ENCODE results near the gene KMT5B.

KMT5B gene

DNA sequence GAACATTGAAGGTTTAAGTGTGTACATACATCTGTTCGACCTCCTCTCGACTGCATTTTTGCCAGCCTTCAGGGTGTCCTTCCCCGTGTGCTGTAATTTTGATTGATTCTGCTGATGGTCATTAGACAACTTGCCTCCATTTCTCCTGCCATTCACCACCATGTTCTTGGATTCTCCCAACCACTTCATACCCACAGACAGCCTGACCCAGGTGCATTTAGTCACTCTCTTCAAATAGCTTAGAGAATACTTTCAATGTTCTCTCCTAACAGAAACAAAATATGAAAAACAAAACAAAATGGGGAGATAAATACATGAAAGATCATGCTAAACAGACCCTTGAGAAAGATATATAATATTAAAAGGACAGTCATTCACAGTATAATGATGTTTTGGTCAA is 23.2 kb downstream of the KMT5B start:
- H3K36me3 ChIP-seq (replicated peaks in 1 of 2; ENCODE audit: control insufficient read depth in 2 of 2, insufficient read depth in 2 of 2, low read length in 2 of 2): peaks cover 2 to 46% of the 10 kb centered on the region in 2 donors
- DNase-seq (ENCODE audit: low spot score): no peak
- H3K23ac ChIP-seq (ENCODE audit: low read depth, low read length, poor library complexity): no peak overlapping the region
- H3K9me3 ChIP-seq (replicated peaks in 1 of 2; ENCODE audit: control insufficient read depth in 2 of 2, insufficient read depth in 1 of 2, low read depth in 1 of 2, low read length in 2 of 2): no peaks in the 10 kb centered on the region
- peaks cover 7% of the 10 kb centered on the region for H3K79me1 ChIP-seq (ENCODE audit: low read depth, low read length)
- no peak overlapping the region for H4K91ac ChIP-seq (ENCODE audit: low read depth, low read length, poor library complexity)
- H2BK120ac ChIP-seq (ENCODE audit: low read depth, low read length): no peak overlapping the region
- no peaks in the 10 kb centered on the region for H3K4me1 ChIP-seq (ENCODE audit: control insufficient read depth in 2 of 2, insufficient read depth in 1 of 2, low read depth in 1 of 2, low read length in 2 of 2)
- no peak overlapping the region for H2BK12ac ChIP-seq (ENCODE audit: low read length)
- H4K8ac ChIP-seq (ENCODE audit: low read depth, low read length): no peak overlapping the region
- no peak overlapping the region for H3K4ac ChIP-seq (ENCODE audit: low read length)
- H3K27me3 ChIP-seq (ENCODE audit: control insufficient read depth in 3 of 3, insufficient read depth in 3 of 3, low read depth in 1 of 3, low read length in 3 of 3): no peaks in the 10 kb centered on the region
- no peak overlapping the region for H3K14ac ChIP-seq (ENCODE audit: low read length)
- H2BK5ac ChIP-seq (ENCODE audit: low read length): no peak overlapping the region
- H3K18ac ChIP-seq (ENCODE audit: low read length): no peak overlapping the region
- no peak overlapping the region for H2AFZ ChIP-seq (ENCODE audit: low read length)
- H3K27ac ChIP-seq (replicated peaks; ENCODE audit: low read length): no peak overlapping the region
- no peak overlapping the region for H2BK15ac ChIP-seq (ENCODE audit: low read length)
- H2AK5ac ChIP-seq (ENCODE audit: low read depth, low read length): no peak overlapping the region
- H3K9ac ChIP-seq (ENCODE audit: low read depth, low read length, poor library complexity): no peak overlapping the region
- H3K4me2 ChIP-seq (ENCODE audit: insufficient read depth, low read length, poor library complexity, severe bottlenecking): no peak overlapping the region
- H3K4me3 ChIP-seq (ENCODE audit: low read length in 2 of 2): no peak overlapping the region
- WGBS, 2 donors (ENCODE audit: extremely low coverage in 2 of 2, insufficient read length in 2 of 2, insufficient replicate concordance in 1 of 2): no CpG with 5 or more reads among the region's 3 CpGs

DNA sequence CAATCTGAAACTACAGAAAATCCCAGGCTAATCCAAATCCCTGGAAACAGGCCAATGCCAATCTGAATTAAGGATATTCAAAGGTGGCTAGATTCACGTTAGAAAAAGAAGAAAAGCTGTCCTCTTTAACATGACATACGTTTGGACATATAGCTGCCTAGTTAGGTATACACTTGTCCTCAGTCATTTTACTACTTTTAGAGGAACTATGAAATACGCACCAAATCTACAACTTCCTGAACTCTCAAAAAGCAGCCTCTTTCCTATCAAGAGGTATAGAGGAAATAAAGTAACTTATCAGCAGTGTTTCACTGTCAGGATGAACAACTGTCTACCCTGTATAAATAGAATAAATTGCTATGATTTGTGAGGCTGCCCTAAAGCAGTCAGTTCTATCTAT is 24.0 kb downstream of the KMT5B start:
- Histone ChIP-seq H3K9ac (ENCODE audit: low read depth, low read length, poor library complexity) (no peak overlapping the region), H2BK15ac (ENCODE audit: low read length) (no peak overlapping the region), H4K91ac (ENCODE audit: low read depth, low read length, poor library complexity) (no peak overlapping the region), H2AFZ (ENCODE audit: low read length) (no peak overlapping the region), H2AK5ac (ENCODE audit: low read depth, low read length) (no peak overlapping the region), H3K36me3 (replicated peaks in 1 of 2; ENCODE audit: control insufficient read depth in 2 of 2, insufficient read depth in 2 of 2, low read length in 2 of 2) (peaks cover 4 to 54% of the 10 kb centered on the region in 2 donors), H2BK12ac (ENCODE audit: low read length) (no peak overlapping the region), H3K27ac (replicated peaks; ENCODE audit: low read length) (no peak overlapping the region), H3K4ac (ENCODE audit: low read length) (no peak overlapping the region), H3K9me3 (replicated peaks in 1 of 2; ENCODE audit: control insufficient read depth in 2 of 2, insufficient read depth in 1 of 2, low read depth in 1 of 2, low read length in 2 of 2) (no peaks in the 10 kb centered on the region), H3K4me3 (ENCODE audit: low read length in 2 of 2) (no peak overlapping the region), H2BK120ac (ENCODE audit: low read depth, low read length) (no peak overlapping the region), H3K23ac (ENCODE audit: low read depth, low read length, poor library complexity) (no peak overlapping the region), H2BK5ac (ENCODE audit: low read length) (no peak overlapping the region), H3K27me3 (ENCODE audit: control insufficient read depth in 3 of 3, insufficient read depth in 3 of 3, low read depth in 1 of 3, low read length in 3 of 3) (no peaks in the 10 kb centered on the region), H3K18ac (ENCODE audit: low read length) (no peak overlapping the region), H3K4me2 (ENCODE audit: insufficient read depth, low read length, poor library complexity, severe bottlenecking) (no peak overlapping the region), H3K79me1 (ENCODE audit: low read depth, low read length) (peaks cover 7% of the 10 kb centered on the region), H3K4me1 (ENCODE audit: control insufficient read depth in 2 of 2, insufficient read depth in 1 of 2, low read depth in 1 of 2, low read length in 2 of 2) (no peaks in the 10 kb centered on the region), H3K14ac (ENCODE audit: low read length) (no peak overlapping the region), H4K8ac (ENCODE audit: low read depth, low read length) (no peak overlapping the region)
- no CpG with 5 or more reads among the region's 3 CpGs for WGBS, 2 donors (ENCODE audit: extremely low coverage in 2 of 2, insufficient read length in 2 of 2, insufficient replicate concordance in 1 of 2)
- DNase-seq (ENCODE audit: low spot score): no peak

DNA sequence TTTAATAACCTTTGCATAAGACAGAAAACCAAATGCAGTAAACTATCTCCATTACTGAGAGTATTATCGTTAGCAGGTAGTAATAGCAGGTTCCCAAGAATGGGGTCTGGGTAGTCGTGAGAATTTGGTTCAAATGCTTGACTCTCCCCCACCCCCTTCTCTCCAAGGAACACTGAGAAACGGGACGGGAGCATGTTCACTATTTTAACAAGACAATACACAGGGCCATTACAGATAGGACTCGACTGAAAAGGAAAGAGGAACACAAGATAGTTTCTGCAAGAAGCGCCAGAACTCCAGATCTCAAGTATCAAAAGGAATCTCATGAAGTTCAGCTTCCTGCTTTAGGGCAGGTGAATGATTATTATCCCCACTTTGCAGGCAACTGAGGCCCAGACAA is 27.0 kb downstream of the KMT5B start:
- no peak overlapping the region for H3K18ac ChIP-seq (ENCODE audit: low read length)
- H3K9me3 ChIP-seq (replicated peaks in 1 of 2; ENCODE audit: control insufficient read depth in 2 of 2, insufficient read depth in 1 of 2, low read depth in 1 of 2, low read length in 2 of 2): no peaks in the 10 kb centered on the region
- H2BK120ac ChIP-seq (ENCODE audit: low read depth, low read length): no peak overlapping the region
- no peak overlapping the region for H2BK12ac ChIP-seq (ENCODE audit: low read length)
- H3K4me3 ChIP-seq (ENCODE audit: low read length in 2 of 2): no peak overlapping the region
- no peak overlapping the region for H2AK5ac ChIP-seq (ENCODE audit: low read depth, low read length)
- no peak for DNase-seq (ENCODE audit: low spot score)
- no peak overlapping the region for H2BK5ac ChIP-seq (ENCODE audit: low read length)
- no peak overlapping the region for H3K23ac ChIP-seq (ENCODE audit: low read depth, low read length, poor library complexity)
- no peak overlapping the region for H3K9ac ChIP-seq (ENCODE audit: low read depth, low read length, poor library complexity)
- no peaks in the 10 kb centered on the region for H3K4me1 ChIP-seq (ENCODE audit: control insufficient read depth in 2 of 2, insufficient read depth in 1 of 2, low read depth in 1 of 2, low read length in 2 of 2)
- H3K4ac ChIP-seq (ENCODE audit: low read length): no peak overlapping the region
- H4K8ac ChIP-seq (ENCODE audit: low read depth, low read length): no peak overlapping the region
- no peak overlapping the region for H2AFZ ChIP-seq (ENCODE audit: low read length)
- H3K79me1 ChIP-seq (ENCODE audit: low read depth, low read length): peaks cover 5% of the 10 kb centered on the region
- no peak overlapping the region for H4K91ac ChIP-seq (ENCODE audit: low read depth, low read length, poor library complexity)
- no peak overlapping the region for H2BK15ac ChIP-seq (ENCODE audit: low read length)
- H3K36me3 ChIP-seq (replicated peaks in 1 of 2; ENCODE audit: control insufficient read depth in 2 of 2, insufficient read depth in 2 of 2, low read length in 2 of 2): peaks cover 7 to 81% of the 10 kb centered on the region in 2 donors
- H3K27me3 ChIP-seq (ENCODE audit: control insufficient read depth in 3 of 3, insufficient read depth in 3 of 3, low read depth in 1 of 3, low read length in 3 of 3): no peaks in the 10 kb centered on the region
- H3K27ac ChIP-seq (replicated peaks; ENCODE audit: low read length): no peak overlapping the region
- no peak overlapping the region for H3K4me2 ChIP-seq (ENCODE audit: insufficient read depth, low read length, poor library complexity, severe bottlenecking)
- WGBS, 2 donors (ENCODE audit: extremely low coverage in 2 of 2, insufficient read length in 2 of 2, insufficient replicate concordance in 1 of 2): no CpG with 5 or more reads among the region's 6 CpGs
- H3K14ac ChIP-seq (ENCODE audit: low read length): no peak overlapping the region

DNA sequence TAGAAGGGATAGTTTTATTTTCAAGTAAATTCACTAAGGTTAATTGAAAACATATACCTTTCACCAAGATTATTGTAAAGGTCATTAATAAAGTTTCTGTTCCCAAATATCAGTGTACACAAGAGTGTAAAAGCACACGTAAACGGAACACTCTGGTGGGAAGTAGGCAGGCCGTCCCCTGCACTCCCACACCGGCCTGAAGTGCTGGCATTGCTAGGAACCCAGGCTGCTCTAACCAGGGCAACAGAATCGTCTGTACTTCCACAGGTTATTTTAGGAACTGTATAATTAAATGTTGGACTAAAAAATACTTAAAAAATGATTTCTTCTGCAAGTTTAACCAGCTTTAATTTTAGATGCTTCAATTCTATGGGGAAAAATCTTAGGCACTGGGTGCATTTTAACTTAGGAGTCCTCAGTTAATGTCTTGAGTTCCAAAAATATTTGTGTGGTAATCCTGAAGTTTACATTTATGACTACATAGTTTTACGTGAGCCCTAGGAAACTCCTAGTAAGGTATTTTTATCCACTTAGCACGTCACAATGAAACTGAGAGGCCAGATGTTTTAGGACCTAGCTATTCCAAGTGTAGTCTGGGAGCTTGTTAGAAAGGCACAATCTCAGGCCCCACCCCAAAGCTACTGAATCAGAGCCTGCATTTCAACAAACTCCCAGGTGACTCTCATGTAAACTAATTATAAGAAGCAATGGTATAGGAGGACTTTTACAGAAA is 31.2 kb downstream of the KMT5B start:
- Histone ChIP-seq H2AK5ac (ENCODE audit: low read depth, low read length) (no peak overlapping the region), H3K27ac (replicated peaks; ENCODE audit: low read length) (no peak overlapping the region), H2BK5ac (ENCODE audit: low read length) (no peak overlapping the region), H4K8ac (ENCODE audit: low read depth, low read length) (no peak overlapping the region), H3K14ac (ENCODE audit: low read length) (no peak overlapping the region), H3K27me3 (ENCODE audit: control insufficient read depth in 3 of 3, insufficient read depth in 3 of 3, low read depth in 1 of 3, low read length in 3 of 3) (no peaks in the 10 kb centered on the region), H2BK120ac (ENCODE audit: low read depth, low read length) (no peak overlapping the region), H3K4me1 (ENCODE audit: control insufficient read depth in 2 of 2, insufficient read depth in 1 of 2, low read depth in 1 of 2, low read length in 2 of 2) (no peaks in the 10 kb centered on the region), H3K4ac (ENCODE audit: low read length) (no peak overlapping the region), H3K36me3 (replicated peaks in 1 of 2; ENCODE audit: control insufficient read depth in 2 of 2, insufficient read depth in 2 of 2, low read length in 2 of 2) (peaks cover 10 to 95% of the 10 kb centered on the region in 2 donors), H2AFZ (ENCODE audit: low read length) (no peak overlapping the region), H4K91ac (ENCODE audit: low read depth, low read length, poor library complexity) (no peak overlapping the region), H3K23ac (ENCODE audit: low read depth, low read length, poor library complexity) (no peak overlapping the region), H3K9ac (ENCODE audit: low read depth, low read length, poor library complexity) (no peak overlapping the region), H3K4me2 (ENCODE audit: insufficient read depth, low read length, poor library complexity, severe bottlenecking) (no peak overlapping the region), H2BK15ac (ENCODE audit: low read length) (no peak overlapping the region), H3K18ac (ENCODE audit: low read length) (no peak overlapping the region), H2BK12ac (ENCODE audit: low read length) (no peak overlapping the region), H3K79me1 (ENCODE audit: low read depth, low read length) (no peaks in the 10 kb centered on the region), H3K4me3 (ENCODE audit: low read length in 2 of 2) (no peak overlapping the region), H3K9me3 (replicated peaks in 1 of 2; ENCODE audit: control insufficient read depth in 2 of 2, insufficient read depth in 1 of 2, low read depth in 1 of 2, low read length in 2 of 2) (no peaks in the 10 kb centered on the region)
- no CpG with 5 or more reads among the region's 7 CpGs for WGBS, 2 donors (ENCODE audit: extremely low coverage in 2 of 2, insufficient read length in 2 of 2, insufficient replicate concordance in 1 of 2)
- no peak for DNase-seq (ENCODE audit: low spot score)

Measured in neuronal stem cell (in vitro differentiated cells).